ENCODE measurements around the gene ZDHHC11B.

DNA sequence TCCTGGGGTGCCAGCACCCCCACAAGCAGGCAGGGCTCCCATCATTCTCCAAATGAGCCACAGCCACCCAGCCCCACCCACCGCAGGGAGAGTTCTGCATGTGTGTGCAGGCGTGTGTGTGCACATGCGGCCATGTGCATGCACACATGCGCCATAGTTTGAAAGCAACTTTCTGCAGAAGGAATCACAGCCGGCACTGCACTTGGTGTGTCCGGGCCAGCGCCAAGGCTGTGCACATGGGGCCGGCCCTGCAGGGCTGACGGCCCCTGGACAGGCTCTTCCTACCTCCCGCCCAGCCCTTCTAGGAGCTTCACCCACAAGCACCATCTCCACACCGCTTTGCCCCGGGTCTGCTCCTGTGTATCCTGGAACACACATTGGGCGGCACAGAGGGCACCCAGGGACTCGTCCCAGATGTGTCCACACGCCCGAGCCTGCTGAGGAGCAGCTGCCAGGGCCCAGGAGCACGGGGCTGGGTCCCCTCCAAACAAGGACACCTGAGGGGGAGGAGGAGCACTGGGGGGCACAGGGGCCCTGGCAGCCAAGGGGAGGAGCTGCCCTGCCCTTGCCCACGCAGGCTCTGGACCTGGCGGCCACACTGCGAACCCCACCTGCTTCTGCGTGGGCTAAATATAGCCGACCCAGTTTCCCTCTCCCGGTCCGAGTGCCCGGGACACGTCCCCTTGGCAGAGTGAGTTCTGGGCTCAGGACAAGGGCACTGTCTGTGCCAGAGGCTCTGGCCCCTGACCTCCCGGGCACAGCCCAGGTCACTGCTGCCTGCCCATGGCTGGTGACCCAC is 110.5 kb downstream of the ZDHHC11B start:
- TF ChIP-seq, protein P1, sequence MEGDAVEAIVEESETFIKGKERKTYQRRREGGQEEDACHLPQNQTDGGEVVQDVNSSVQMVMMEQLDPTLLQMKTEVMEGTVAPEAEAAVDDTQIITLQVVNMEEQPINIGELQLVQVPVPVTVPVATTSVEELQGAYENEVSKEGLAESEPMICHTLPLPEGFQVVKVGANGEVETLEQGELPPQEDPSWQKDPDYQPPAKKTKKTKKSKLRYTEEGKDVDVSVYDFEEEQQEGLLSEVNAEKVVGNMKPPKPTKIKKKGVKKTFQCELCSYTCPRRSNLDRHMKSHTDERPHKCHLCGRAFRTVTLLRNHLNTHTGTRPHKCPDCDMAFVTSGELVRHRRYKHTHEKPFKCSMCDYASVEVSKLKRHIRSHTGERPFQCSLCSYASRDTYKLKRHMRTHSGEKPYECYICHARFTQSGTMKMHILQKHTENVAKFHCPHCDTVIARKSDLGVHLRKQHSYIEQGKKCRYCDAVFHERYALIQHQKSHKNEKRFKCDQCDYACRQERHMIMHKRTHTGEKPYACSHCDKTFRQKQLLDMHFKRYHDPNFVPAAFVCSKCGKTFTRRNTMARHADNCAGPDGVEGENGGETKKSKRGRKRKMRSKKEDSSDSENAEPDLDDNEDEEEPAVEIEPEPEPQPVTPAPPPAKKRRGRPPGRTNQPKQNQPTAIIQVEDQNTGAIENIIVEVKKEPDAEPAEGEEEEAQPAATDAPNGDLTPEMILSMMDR (conservative IDR thresholded peaks at IDR 0.05 in 1 of 2, IDR thresholded peaks at IDR 0.05 in 1 of 2; ENCODE audit: extremely low read depth in 1 of 2, insufficient read depth in 1 of 2, low read depth in 1 of 2, low read length in 2 of 2) = no peak
- no peak for TF ChIP-seq EZH2 (IDR thresholded peaks at IDR 0.05; ENCODE audit: borderline replicate concordance, low read length)

Data from mammary epithelial cell (primary cell).